ENCODE measurements around the gene HOXD13.

HOXD13 gene

GRCh38 chr2:176094349-176094748, 1.8 kb downstream of the HOXD13 start:
- H3K4me3 ChIP-seq (ENCODE audit: severe bottlenecking), result no peak overlapping the region

DNA sequence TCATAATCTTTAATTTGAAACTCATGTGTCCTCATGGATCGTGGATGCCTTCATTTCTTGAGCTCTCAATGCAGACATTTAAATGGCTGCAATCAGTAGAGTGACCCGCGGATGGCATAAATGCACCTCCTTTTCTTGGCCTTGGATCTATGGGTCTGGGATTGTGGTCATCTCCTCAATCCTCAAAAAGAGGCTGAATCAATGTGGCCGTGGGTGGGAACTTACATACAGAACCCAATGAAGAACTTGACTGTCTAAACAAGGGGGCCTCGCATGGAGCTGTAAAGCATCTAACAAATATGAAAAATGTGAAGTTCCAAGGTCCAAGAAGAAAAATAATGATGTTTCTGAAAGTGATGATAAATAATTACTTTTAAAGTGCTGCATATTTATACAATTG, 2.9 kb downstream of the HOXD13 start:
- Histone ChIP-seq H3K27ac (ENCODE audit: poor library complexity, severe bottlenecking) (no peak overlapping the region), H3K4me1 (ENCODE audit: insufficient read depth, poor library complexity, severe bottlenecking) (no peaks in the 10 kb centered on the region), H3K36me3 (ENCODE audit: low read depth) (no peaks in the 10 kb centered on the region), H3K27me3 (ENCODE audit: insufficient read depth, poor library complexity, severe bottlenecking) (peaks cover 78% of the 10 kb centered on the region), H3K9me3 (ENCODE audit: severe bottlenecking) (no peaks in the 10 kb centered on the region), H3K4me3 (ENCODE audit: severe bottlenecking) (no peak overlapping the region)
- DNase-seq (ENCODE audit: low spot score) (no peak), ATAC-seq (ENCODE audit: low read depth) (no peak)
- no peak for TF ChIP-seq CTCF (IDR thresholded peaks at IDR 0.05; ENCODE audit: poor library complexity, severe bottlenecking)

More at GRCh38 chr2:176094349-176094748, 1.8 kb downstream of the HOXD13 start:
- Histone ChIP-seq H3K36me3 (ENCODE audit: low read depth) (no peaks in the 10 kb centered on the region), H3K27me3 (ENCODE audit: insufficient read depth, poor library complexity, severe bottlenecking) (peaks cover 88% of the 10 kb centered on the region), H3K4me1 (ENCODE audit: insufficient read depth, poor library complexity, severe bottlenecking) (no peaks in the 10 kb centered on the region), H3K27ac (ENCODE audit: poor library complexity, severe bottlenecking) (no peak overlapping the region), H3K9me3 (ENCODE audit: severe bottlenecking) (no peaks in the 10 kb centered on the region)
- ATAC-seq (ENCODE audit: low read depth), result no peak
- no peak for TF ChIP-seq CTCF (IDR thresholded peaks at IDR 0.05; ENCODE audit: poor library complexity, severe bottlenecking)
- no peak for DNase-seq (ENCODE audit: low spot score)

GRCh38 chr2:176096243-176096985, 3.9 kb downstream of the HOXD13 start:
- no peak for TF ChIP-seq CTCF (IDR thresholded peaks at IDR 0.05; ENCODE audit: poor library complexity, severe bottlenecking)
- H3K9me3 ChIP-seq (ENCODE audit: severe bottlenecking), result no peaks in the 10 kb centered on the region

DNA sequence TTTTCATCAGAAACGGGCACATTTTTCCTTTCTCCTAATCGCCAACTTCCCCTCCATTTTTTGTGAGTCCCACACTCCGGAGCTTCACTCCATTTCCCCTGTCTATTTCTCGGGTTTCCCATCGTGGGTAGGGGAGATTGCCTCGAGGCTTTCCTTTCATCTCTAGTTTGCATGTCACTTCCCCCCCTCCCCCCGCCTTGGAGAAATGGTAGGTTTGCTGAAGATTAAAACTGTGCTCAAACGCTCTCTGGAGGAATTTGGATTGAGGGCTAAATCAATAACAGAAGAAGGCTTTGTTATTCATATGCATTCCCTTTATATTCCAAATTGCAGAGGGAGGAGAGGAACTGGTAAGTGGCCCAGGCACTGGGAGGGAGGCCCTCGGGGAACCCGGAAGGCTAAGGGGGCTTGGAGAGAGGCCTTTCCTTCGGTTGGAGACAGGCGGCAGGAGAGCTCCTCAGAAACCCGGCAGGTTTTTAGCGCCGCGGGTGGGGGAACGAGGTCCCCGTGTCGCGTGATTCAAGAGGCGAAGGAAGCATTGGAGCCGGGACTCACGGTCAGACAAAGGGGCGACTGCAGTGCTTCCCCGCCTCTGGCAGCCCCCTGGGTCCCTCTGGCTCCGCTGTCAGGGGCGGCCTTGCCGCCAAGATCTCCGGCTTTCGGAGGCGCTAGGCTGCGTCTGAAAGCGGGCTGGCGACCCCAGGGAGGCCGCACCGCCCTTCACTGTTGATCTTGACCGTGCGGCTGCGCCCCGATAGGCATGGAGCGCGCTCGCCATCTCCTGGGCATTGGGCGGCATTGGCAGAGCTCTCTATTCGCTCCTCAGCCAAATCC, 4.7 kb downstream of the HOXD13 start:
- Histone ChIP-seq H3K27me3 (ENCODE audit: insufficient read depth, poor library complexity, severe bottlenecking) (peaks cover 60% of the 10 kb centered on the region), H3K4me3 (ENCODE audit: severe bottlenecking) (peak overlapping the region; percentile 45), H3K27ac (ENCODE audit: poor library complexity, severe bottlenecking) (no peak overlapping the region), H3K36me3 (ENCODE audit: low read depth) (no peaks in the 10 kb centered on the region), H3K9me3 (ENCODE audit: severe bottlenecking) (no peaks in the 10 kb centered on the region), H3K4me1 (ENCODE audit: insufficient read depth, poor library complexity, severe bottlenecking) (no peaks in the 10 kb centered on the region)
- ATAC-seq (ENCODE audit: low read depth), result peak; percentile 85
- no peak for DNase-seq (ENCODE audit: low spot score)
- TF ChIP-seq CTCF (IDR thresholded peaks at IDR 0.05; ENCODE audit: poor library complexity, severe bottlenecking), result peak; percentile 95

More at GRCh38 chr2:176096243-176096985, 3.9 kb downstream of the HOXD13 start:
- no peak for ATAC-seq (ENCODE audit: low read depth)
- Histone ChIP-seq H3K27ac (ENCODE audit: poor library complexity, severe bottlenecking) (no peak overlapping the region), H3K4me3 (ENCODE audit: severe bottlenecking) (peak overlapping the region; percentile 45), H3K27me3 (ENCODE audit: insufficient read depth, poor library complexity, severe bottlenecking) (peaks cover 68% of the 10 kb centered on the region), H3K4me1 (ENCODE audit: insufficient read depth, poor library complexity, severe bottlenecking) (no peaks in the 10 kb centered on the region), H3K36me3 (ENCODE audit: low read depth) (no peaks in the 10 kb centered on the region)
- no peak for DNase-seq (ENCODE audit: low spot score)

Measured in RWPE2 (cell line).